ENCODE results near the gene PI4KA.
"Not testable (repeated sequence)": the region's sequence is repeated elsewhere in the genome, so short reads cannot be mapped to it uniquely, and the experiment has no call there.

Gene PI4KA

GRCh38 chr22:20721409-20722218 is 137.0 kb downstream of the PI4KA start:
- no peak for DNase-seq (ENCODE audit: low read depth)
- H3K4me3 ChIP-seq (ENCODE audit: low read depth, low read length) = no peak overlapping the region
- TF ChIP-seq, protein P1, sequence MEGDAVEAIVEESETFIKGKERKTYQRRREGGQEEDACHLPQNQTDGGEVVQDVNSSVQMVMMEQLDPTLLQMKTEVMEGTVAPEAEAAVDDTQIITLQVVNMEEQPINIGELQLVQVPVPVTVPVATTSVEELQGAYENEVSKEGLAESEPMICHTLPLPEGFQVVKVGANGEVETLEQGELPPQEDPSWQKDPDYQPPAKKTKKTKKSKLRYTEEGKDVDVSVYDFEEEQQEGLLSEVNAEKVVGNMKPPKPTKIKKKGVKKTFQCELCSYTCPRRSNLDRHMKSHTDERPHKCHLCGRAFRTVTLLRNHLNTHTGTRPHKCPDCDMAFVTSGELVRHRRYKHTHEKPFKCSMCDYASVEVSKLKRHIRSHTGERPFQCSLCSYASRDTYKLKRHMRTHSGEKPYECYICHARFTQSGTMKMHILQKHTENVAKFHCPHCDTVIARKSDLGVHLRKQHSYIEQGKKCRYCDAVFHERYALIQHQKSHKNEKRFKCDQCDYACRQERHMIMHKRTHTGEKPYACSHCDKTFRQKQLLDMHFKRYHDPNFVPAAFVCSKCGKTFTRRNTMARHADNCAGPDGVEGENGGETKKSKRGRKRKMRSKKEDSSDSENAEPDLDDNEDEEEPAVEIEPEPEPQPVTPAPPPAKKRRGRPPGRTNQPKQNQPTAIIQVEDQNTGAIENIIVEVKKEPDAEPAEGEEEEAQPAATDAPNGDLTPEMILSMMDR (IDR thresholded peaks at IDR 0.05; ENCODE audit: low read depth, low read length, missing control alignments) = no peak
- in situ Hi-C loops (cut with HindIII; ENCODE audit: low sequenced_read_pairs) = no loop called here

DNA sequence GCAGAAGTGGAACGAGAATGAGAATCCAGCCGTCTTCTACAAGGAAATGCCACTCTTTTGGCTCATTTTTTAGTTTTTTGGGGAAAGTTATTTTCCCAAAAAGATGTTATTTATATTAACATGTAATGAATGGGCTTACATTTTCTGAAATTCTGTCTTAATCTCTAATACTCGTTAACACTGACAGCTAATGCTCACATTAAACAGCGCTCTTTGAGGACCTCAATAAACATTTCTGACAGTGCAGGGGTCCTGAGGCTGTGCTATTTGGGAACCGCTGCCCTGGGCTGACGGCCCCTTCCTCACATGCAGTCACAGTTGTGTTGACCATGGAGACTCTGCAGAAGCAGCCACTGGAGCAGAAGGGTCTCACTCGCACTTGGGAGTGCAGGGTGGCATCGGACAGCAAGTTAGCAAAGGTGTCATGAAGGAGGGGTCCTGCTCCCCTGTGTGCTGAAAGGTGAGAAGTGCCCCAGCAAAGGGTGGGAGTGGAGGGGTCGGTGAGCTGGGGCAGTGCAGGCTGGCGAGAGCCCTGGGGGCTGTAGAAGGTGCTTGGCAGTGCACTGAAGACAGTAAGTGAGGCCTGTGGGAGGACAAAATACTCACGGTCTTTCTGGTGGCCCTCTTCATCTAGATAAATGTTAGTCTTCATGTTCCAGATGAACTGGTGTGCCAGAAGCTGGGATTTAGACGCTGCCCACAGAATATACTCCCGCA is 137.8 kb downstream of the PI4KA start:
- TF ChIP-seq, protein P1 (IDR thresholded peaks at IDR 0.05; ENCODE audit: low read depth, low read length, missing control alignments) = no peak
- no peak for DNase-seq (ENCODE audit: low read depth)
- in situ Hi-C loops (cut with HindIII; ENCODE audit: low sequenced_read_pairs) = no loop called here
- no peak overlapping the region for H3K4me3 ChIP-seq (ENCODE audit: low read depth, low read length)

DNA sequence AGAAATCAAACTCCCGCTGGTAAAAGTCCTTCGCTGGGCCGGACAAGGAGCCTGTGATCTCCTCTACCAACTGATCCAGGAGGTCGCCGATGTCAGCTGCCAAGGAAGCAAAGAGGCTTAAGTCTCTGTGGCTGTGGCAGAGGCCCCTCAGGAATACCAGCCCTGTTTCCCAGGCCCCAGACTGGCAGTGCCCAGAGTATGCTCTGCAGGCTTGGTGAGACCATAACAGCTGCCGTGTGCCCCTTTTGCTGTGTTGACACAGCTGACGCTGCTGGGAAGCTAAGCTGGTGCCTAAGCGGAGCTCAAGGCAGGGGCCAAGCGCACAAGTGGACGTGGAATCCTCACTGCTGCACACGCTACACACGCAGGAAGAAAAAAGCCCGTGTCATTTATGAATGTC is 139.9 kb downstream of the PI4KA start:
- DNase-seq (ENCODE audit: low read depth); in situ Hi-C loops (cut with HindIII; ENCODE audit: low sequenced_read_pairs); H3K4me3 ChIP-seq (ENCODE audit: low read depth, low read length): not testable (repeated sequence)

GRCh38 chr22:20717981-20718380 is 140.6 kb downstream of the PI4KA start:
- in situ Hi-C loops (cut with HindIII; ENCODE audit: low sequenced_read_pairs); DNase-seq (ENCODE audit: low read depth); H3K4me3 ChIP-seq (ENCODE audit: low read depth, low read length): not testable (repeated sequence)

- DNase-seq (ENCODE audit: low read depth); H3K4me3 ChIP-seq (ENCODE audit: low read depth, low read length); in situ Hi-C loops (cut with HindIII; ENCODE audit: low sequenced_read_pairs): not testable (repeated sequence)
Measured at GRCh38 chr22:20717213-20717866, 141.3 kb downstream of the PI4KA start.

DNA sequence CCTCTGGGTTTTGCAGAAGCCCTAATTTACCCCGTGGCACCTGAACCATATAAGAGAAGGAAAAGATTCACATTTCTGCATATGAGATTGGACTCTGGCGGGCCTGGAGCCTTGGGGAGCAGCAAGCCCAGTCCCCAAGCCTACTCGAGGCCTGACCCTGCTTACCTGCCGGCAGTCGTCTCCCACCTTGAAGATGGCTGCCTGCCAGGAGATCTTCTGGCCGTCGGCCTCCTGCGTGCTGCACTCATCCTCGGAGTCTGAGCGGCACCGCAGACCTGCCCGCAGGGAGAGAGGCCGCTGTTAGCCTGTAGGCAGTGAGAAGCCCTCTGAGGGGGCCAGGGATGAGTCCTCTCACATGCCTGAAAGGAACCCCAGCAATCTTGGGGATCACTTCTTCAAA is 145.5 kb downstream of the PI4KA start:
- H3K4me3 ChIP-seq (ENCODE audit: low read depth, low read length); DNase-seq (ENCODE audit: low read depth); in situ Hi-C loops (cut with HindIII; ENCODE audit: low sequenced_read_pairs): not testable (repeated sequence)

DNA sequence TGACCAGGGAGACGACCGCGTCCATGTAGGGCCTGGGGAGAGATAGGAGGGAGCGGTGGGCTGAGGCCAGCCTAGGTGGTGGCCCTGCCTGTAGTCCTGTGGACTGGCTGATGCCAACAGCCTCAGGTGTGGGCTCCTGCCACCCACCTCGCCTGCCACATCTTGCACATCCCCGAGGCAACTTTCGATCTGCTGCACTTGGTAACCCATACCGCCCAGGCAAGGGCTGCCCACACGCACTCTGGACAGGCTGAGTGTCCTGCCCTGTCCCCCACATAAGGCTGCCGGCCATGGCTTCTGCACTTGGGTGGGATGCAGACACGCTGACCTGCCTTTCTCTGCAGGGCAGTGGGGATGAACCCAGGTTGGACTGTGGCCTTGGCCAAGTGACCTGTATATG is 148.6 kb downstream of the PI4KA start:
- H3K4me3 ChIP-seq (ENCODE audit: low read depth, low read length); DNase-seq (ENCODE audit: low read depth); in situ Hi-C loops (cut with HindIII; ENCODE audit: low sequenced_read_pairs): not testable (repeated sequence)

DNA sequence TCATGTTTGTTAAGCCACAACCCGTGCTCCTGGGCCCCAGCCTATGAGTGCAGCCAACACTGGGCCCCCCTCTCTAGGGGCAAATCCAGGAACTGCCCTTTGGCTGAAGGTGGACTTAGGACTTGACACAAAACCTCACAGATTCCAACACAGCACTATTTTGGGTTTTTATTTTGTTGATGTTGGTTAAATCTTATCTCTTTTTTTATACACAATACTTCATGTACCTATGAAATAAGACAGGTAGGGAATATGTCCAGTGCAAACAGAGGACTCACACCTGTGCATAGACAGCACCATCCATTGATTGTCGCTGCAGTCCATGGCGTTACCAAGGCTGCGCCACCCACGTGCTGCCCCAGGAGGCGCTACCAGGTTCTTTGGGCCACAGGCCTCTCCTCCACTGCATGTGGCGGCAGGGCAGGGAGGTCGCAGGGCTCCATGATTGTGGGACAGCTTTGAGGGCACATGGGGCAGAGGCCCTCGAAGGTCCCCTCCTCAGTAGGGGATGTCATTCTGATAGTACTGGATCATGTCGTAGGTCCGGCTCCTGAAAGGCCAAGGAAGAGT is 151.0 kb downstream of the PI4KA start:
- H3K4me3 ChIP-seq (ENCODE audit: low read depth, low read length); in situ Hi-C loops (cut with HindIII; ENCODE audit: low sequenced_read_pairs); DNase-seq (ENCODE audit: low read depth): not testable (repeated sequence)

DNA sequence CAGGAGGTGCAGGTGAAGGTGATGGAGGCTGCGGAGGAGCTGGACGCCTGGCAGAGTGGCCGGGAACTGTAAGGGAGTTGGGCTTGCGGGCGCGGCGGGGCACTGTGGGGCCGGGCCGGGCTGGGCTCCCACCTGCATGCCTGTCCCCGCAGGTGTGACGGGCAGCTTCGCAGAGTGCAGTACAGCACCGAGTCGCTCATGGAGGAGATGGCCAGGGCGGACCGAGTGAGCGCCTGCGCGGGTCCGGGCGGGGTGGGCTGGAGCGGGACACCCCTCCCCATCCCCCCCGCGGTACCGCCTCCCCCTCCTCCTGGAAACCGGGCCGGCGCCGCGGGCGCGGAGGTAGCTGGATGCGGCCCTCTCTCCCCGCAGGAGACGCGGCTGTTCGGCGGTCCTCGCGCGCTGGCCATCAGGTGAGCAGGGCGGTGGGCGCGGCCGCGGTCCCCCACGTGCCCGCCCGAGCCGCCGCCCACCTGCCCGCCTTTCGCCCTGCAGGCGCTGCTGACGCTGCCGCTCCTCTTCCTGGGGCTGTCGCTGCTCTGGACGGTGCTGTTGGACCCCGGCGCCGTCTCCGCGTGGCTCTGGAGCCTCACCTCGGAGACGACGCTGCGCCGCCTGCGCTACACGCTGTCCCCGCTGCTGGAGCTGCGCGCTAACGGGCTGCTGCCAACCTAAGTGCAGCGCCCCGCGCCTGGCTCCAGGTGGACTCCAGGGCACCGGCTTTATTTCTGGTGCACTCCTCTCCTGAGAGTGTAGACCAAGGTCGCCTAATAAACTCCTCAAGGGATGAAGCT is 154.6 kb downstream of the PI4KA start:
- in situ Hi-C loops (cut with HindIII; ENCODE audit: low sequenced_read_pairs); DNase-seq (ENCODE audit: low read depth): not testable (repeated sequence)
- peak overlapping the region; percentile 12 for H3K4me3 ChIP-seq (ENCODE audit: low read depth, low read length)

- in situ Hi-C loops (cut with HindIII; ENCODE audit: low sequenced_read_pairs); DNase-seq (ENCODE audit: low read depth): not testable (repeated sequence)
- peak overlapping the region; percentile 12 for H3K4me3 ChIP-seq (ENCODE audit: low read depth, low read length)
Measured at GRCh38 chr22:20703414-20703806, 155.2 kb downstream of the PI4KA start.

DNA sequence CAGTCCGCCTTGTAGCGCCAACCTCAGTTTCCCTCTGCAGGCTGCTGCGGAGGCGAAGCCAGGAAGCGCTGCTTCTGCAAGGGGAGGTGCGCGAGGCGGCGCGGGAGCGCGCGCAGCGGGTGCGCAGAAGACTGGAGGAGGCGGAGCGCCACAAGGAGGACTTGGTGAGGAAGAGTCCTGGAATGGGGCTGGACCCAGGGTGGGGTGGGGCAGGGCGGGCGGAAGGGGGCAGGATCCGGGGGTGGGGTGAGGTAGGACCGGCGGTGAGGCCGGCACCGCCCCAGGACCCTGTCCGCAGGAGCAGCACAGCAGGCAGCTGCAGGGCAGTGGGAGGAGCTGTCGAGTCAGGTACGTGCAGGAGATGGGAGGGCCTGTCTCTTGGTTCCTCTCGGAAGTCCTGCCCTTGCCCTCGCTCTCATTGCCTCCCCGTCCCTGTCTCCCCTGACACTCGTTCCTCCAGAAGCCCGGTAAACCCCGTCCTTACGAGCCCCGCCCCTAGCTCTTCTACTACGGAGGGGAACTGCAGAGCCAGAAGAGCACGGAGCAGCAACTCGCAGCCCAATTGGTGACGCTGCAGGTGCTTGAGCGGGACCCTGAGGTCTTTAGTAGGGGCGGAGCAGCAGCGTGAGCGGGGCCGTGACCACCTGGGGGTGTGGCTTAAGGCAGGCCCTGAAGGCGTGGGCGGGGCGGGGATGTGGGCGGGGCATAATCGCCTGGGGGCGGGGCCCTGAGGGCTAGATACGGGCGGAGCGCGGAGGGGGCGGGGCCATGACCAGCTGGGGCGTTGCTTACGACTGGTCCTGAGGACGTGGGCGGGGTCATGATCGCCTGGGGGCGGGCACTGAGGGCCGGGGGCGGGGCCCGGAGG is 155.8 kb downstream of the PI4KA start:
- in situ Hi-C loops (cut with HindIII; ENCODE audit: low sequenced_read_pairs) = not testable (repeated sequence)
- peak; percentile 69 for DNase-seq (ENCODE audit: low read depth)
- H3K4me3 ChIP-seq (ENCODE audit: low read depth, low read length) = peak overlapping the region; percentile 48

- DNase-seq (ENCODE audit: low read depth); in situ Hi-C loops (cut with HindIII; ENCODE audit: low sequenced_read_pairs): not testable (repeated sequence)
- peak overlapping the region; percentile 48 for H3K4me3 ChIP-seq (ENCODE audit: low read depth, low read length)
Measured at GRCh38 chr22:20702175-20702545, 156.5 kb downstream of the PI4KA start.

DNA sequence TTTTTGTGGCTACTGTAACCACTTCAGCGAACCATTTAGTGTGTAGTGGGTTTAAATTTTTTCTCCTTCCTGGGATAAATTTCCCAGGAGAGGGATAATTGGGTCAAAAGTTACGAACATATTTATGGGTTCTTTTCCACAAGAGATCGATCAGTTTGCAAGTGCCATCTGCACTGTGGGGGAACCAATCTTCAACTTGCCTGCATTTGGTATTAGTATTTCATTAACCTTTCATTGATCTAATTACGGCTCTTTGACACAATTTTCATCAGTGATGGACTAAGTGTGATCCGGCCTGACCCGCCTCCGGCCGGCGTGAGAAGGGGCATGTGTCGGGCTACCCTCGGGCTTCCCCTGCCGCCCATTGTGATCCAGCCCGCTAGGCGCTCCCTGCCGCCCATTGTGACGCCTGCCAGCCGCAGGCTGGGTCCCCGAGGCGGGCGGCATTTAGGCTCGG is 156.9 kb downstream of the PI4KA start:
- H3K4me3 ChIP-seq (ENCODE audit: low read depth, low read length) = peak overlapping the region; percentile 48

More for the DNA sequence above, 156.9 kb downstream of the PI4KA start:
- DNase-seq (ENCODE audit: low read depth); in situ Hi-C loops (cut with HindIII; ENCODE audit: low sequenced_read_pairs): not testable (repeated sequence)
